PFSK-1 (cell line): ENCODE results near the gene CRKL.

Experiments used
- FOXP2 ChIP-seq: optimal IDR thresholded peaks from 2 replicates; pipeline ENCODE3; 2011; ENCODE audit warnings: borderline replicate concordance, control low read depth, inconsistent platforms; ENCODE audit not compliant: insufficient read depth; ENCODE audit errors: extremely low read length, extremely low read depth
- POLR2AphosphoS5 ChIP-seq: IDR thresholded peaks from 2 replicates; pipeline ENCODE4 v1.6.1; 2012; ENCODE audit warnings: low read depth, mild to moderate bottlenecking, control low read depth, low read length, moderate library complexity
- REST ChIP-seq, 2 experiments: IDR thresholded peaks; 2 replicates each; pipeline versions ENCODE4 v1.6.1 to v1.8.0; 2011 to 2012; ENCODE audit warnings: low read depth in 2 of 2, low read length in 2 of 2, control low read depth in 1 of 2, inconsistent platforms in 1 of 2, mild to moderate bottlenecking in 1 of 2, moderate library complexity in 1 of 2; ENCODE audit not compliant: insufficient read depth in 1 of 2
- SIN3A ChIP-seq: IDR thresholded peaks from 2 replicates; pipeline ENCODE4 v1.6.1; 2012; ENCODE audit warnings: mild to moderate bottlenecking, low read length, moderate library complexity, borderline replicate concordance; ENCODE audit not compliant: insufficient read depth
- TAF1 ChIP-seq: IDR thresholded peaks from 2 replicates; pipeline ENCODE4 v1.6.1; 2012; ENCODE audit warnings: low read length, control low read depth, borderline replicate concordance; ENCODE audit not compliant: insufficient read depth

CRKL gene

GRCh38 chr22:20974336-20974955 lies 57.2 kb downstream of the CRKL start:
- TF ChIP-seq TAF1 (no peak), REST (IDR thresholded peaks at IDR 0.05; ENCODE audit: insufficient read depth in 1 of 2, low read depth in 2 of 2, low read length in 2 of 2) (no peak), SIN3A (no peak), POLR2AphosphoS5 (no peak), FOXP2 (no peak)

GRCh38 chr22:20975541-20976290 lies 58.5 kb downstream of the CRKL start:
- TF ChIP-seq REST (IDR thresholded peaks at IDR 0.05; ENCODE audit: insufficient read depth in 1 of 2, low read depth in 2 of 2, low read length in 2 of 2) (no peak), POLR2AphosphoS5 (no peak), FOXP2 (no peak), TAF1 (no peak), SIN3A (no peak)

GRCh38 chr22:20976291-20976877 lies 59.2 kb downstream of the CRKL start:
- no peak for TF ChIP-seq REST (IDR thresholded peaks at IDR 0.05; ENCODE audit: insufficient read depth in 1 of 2, low read depth in 2 of 2, low read length in 2 of 2)
- no peak for TF ChIP-seq POLR2AphosphoS5
- TF ChIP-seq FOXP2, result no peak

- TF ChIP-seq FOXP2 (no peak), REST (IDR thresholded peaks at IDR 0.05; ENCODE audit: insufficient read depth in 1 of 2, low read depth in 2 of 2, low read length in 2 of 2) (no peak), POLR2AphosphoS5 (no peak), TAF1 (no peak), SIN3A (no peak)
Observed at GRCh38 chr22:20977019-20977418, 59.8 kb downstream of the CRKL start.
